ENCODE results near the gene DOCK3. TPM values are rescaled to one million over a fixed set of nuclear protein-coding genes. Genes with fewer than 3 reads are reported as not detected.
"Not testable (repeated sequence)": the region's sequence is repeated elsewhere in the genome, so short reads cannot be mapped to it uniquely, and the experiment has no call there.

DOCK3 gene
- total RNA-seq, 1 donor from 2014 or later: not detected

- no peak for DNase-seq (ENCODE audit: low read depth in 2 of 2)
These were observed 629.5 kb downstream of the DOCK3 start for GRCh38 chr3:51304230-51304629.

GRCh38 chr3:51306093-51306492 lies 631.4 kb downstream of the DOCK3 start:
- no peak for DNase-seq (ENCODE audit: low read depth in 2 of 2)

- no peak for DNase-seq (ENCODE audit: low read depth in 2 of 2)
These were observed 632.7 kb downstream of the DOCK3 start for GRCh38 chr3:51307458-51307857.

DNA sequence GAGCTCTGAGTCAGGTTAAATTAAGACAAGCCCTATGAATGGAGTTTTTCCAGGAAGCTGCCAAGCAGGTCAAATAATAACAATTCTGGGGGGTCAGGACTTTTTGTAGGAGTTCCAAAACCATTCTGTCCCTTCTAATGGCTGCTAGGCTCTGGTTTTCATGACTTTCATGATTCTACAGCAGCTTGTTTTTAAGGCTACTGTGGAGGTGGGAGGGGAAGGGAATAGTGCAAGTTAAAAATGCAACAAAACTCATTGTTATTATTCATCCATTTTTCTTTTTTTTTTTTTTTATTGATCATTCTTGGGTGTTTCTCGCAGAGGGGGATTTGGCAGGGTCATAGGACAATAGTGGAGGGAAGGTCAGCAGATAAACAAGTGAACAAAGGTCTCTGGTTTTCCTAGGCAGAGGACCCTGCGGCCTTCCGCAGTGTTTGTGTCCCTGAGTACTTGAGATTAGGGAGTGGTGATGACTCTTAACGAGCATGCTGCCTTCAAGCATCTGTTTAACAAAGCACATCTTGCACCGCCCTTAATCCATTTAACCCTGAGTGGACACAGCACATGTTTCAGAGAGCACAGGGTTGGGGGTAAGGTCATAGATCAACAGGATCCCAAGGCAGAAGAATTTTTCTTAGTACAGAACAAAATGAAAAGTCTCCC lies 633.3 kb downstream of the DOCK3 start:
- not testable (repeated sequence) for DNase-seq (ENCODE audit: low read depth in 2 of 2)

- DNase-seq (ENCODE audit: low read depth in 2 of 2): peak; percentile 35 to 39
These were observed 636.3 kb downstream of the DOCK3 start for GRCh38 chr3:51311055-51311454.

DNA sequence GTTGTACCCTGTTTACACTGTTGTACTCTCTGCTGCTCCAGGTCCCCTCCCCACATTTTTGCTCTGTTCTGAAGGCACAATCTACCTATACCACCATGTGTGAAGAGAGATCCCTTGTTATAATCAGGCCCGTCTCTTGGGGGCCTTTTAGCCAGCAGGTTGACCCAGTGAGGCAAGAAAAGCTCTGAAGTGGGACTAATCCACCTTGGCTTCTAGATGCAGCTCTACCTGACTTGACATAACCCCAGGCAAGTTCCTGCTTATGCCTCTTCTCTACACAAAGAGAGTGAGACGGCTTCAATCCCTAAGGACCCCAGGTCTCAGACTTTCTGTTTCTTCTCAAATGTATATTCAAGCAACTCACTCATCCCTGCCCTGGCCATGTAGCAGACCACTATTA lies 653.5 kb downstream of the DOCK3 start:
- no peak for DNase-seq (ENCODE audit: low read depth in 2 of 2)

DNA sequence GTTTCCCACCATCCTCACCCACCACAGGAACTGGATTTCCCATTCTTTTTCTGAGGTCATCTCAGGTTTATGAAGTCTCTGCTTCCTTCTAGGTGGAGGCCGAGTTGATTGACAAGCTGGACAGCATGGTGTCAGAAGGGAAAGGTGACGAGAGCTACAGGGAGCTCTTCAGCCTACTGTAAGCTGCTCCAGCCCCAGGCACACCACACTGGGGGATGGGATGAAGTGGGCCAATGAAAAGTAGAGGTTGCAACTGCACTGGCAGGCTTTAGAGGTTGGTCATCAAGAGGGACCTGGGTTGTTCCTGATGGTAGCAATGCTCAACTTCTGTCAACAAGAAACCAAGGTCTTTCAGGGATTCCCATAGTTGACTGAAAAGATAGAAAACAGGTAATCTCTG lies 655.3 kb downstream of the DOCK3 start:
- DNase-seq (ENCODE audit: low read depth in 2 of 2): no peak

GRCh38 chr3:51332156-51332555 lies 657.4 kb downstream of the DOCK3 start:
- no peak for DNase-seq (ENCODE audit: low read depth in 2 of 2)

- DNase-seq (ENCODE audit: low read depth in 2 of 2): no peak
These were observed 658.3 kb downstream of the DOCK3 start for GRCh38 chr3:51333021-51333420.

DNA sequence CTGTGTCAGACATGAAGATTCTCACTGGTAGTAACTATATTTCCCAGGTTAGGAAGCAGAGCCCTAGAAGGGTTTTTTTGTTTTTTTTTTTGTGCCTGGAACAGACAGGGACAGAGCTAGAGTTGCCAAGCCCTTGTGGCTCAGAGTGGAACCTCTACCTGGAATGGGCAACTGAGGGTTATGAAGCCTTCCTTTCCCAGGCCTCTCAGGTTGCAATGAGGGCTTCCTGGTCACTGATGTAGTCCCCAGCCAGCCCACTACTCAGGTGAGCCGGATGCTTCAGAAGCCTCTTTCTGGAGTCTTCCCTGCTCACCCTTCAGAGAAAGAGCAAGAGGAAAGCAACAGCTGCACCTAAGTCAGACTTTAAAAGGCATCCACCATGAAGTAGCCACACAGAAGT lies 661.5 kb downstream of the DOCK3 start:
- no peak for DNase-seq (ENCODE audit: low read depth in 2 of 2)

GRCh38 chr3:51337666-51338065 lies 662.9 kb downstream of the DOCK3 start:
- DNase-seq (ENCODE audit: low read depth in 2 of 2): no peak

DNA sequence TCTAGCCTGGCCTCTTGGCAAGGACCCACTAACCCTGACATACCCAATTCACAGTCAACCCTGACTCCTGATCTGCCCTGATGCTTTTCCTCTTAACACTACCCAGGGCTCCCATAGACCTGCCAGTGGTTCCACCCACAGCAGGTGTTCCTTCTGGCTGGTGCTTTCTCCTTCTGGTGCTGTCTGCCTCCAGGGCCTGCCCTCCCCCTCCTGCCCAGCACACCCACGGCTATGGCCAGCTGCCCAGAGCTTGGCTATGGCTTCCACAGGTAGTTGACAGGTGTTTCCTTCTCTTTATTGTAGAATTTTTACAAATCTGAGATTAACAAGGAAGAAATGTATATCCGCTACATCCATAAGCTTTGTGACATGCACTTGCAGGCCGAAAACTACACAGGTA lies 663.9 kb downstream of the DOCK3 start:
- no peak for DNase-seq (ENCODE audit: low read depth in 2 of 2)

- DNase-seq (ENCODE audit: low read depth in 2 of 2): peak; percentile 79 to 90
These were observed 665.5 kb downstream of the DOCK3 start for GRCh38 chr3:51340013-51340829.

- peak; percentile 28 to 80 for DNase-seq (ENCODE audit: low read depth in 2 of 2)
These were observed 666.4 kb downstream of the DOCK3 start for GRCh38 chr3:51340989-51341636.

DNA sequence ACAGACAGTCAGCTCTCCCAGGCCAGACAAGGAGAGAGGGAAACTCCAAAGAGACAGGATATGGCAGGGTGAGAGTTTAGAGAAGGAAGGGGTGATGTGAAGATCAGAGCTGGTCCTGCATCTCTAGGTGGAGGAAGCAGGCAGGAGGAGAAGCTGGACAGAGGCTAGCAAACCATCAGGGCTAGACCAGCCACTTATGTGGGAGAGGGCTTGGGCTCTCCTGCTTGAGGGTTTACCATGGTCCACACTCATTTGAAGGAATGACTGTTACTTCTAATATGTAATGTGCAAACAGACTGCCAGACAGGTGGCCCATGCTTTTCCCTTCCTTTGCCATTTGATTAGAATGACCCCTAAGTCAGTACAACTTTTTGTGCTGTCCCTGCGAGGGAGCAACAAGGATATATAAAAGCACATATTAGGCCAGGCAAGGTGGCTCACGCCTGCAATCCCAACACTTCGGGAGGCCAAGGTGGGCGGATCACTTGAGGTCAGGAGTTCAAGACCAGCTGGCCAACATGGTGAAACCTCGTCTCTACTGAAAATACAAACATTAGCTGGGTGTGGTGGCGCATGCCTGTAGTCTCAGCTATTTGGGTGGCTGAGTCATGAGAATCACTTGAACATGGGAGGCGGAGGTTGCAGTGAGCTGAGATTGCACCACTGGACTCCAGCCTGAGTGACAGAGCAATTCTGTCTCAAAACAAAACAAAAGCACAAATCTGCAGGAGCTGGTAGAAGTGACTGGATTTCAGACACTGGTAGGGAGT lies 669.4 kb downstream of the DOCK3 start:
- DNase-seq (ENCODE audit: low read depth in 2 of 2): peak in 1 of 2 donors; percentile 32

- DNase-seq (ENCODE audit: low read depth in 2 of 2): no peak
These were observed 676.0 kb downstream of the DOCK3 start for GRCh38 chr3:51350751-51351150.

- no peak for DNase-seq (ENCODE audit: low read depth in 2 of 2)
These were observed 678.4 kb downstream of the DOCK3 start for GRCh38 chr3:51353131-51353530.

DNA sequence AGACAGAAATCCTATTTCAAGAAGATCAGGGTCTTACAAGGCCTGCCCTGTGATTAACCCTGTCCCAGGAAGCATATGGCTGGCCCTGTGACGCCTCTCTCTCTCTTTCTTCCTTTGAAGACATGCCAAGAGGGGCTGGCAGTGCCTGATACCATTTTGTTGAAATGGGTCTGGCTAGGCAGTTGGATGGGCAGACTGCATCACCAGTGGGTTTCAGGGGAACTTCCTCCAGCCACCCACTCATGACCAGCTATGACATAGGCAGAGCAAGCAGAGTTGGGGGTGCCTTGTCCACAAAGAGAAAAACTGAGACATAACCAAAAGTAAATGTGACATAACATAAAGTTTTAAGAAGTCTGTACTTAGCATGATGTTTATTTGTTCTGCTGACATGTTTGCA lies 679.0 kb downstream of the DOCK3 start:
- no peak for DNase-seq (ENCODE audit: low read depth in 2 of 2)

- DNase-seq (ENCODE audit: low read depth in 2 of 2): no peak
These were observed 679.4 kb downstream of the DOCK3 start for GRCh38 chr3:51354172-51354571.

DNA sequence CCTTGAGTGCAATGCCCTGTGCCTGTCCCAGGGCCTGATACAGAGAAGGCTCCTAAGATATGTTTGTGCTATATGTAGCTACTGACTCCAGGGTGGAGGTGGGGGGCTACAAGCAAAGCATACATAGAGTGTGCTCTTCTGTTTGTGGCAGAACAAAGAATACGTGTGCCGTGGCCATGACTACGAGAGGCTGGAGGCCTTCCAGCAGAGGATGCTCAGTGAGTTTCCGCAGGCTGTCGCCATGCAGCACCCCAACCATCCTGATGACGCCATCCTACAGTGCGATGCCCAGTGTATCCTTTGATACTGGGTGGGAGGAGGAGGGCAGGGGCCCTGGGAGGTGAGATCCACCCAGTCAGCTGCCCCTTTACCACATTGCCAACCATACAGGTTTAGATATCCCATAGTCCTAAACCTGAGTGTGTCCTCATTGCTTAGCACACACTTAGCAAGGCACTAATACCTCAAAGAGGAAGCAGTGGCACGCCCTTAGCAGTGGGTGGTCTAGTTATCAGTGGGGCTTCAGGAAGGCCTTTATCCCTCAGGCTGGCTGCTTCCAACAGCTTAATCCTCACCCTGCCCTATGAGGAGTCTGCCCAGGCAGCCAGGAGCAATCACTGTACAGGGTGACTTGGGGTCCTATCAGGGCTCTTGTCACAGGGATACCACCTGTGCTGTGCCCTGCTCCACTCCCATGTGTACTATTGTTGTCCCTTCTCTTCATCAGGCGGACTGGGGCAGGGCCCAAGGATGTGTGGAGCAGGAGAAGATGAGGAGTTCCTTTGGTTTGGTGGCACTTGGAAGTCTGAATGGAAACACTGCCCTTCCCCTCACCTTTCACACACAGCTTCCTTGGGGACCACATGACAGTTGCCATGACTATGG lies 680.2 kb downstream of the DOCK3 start:
- DNase-seq (ENCODE audit: low read depth in 2 of 2): no peak
